ENCODE results near the gene CMTM7.
A peak's percentile ranks its signal among the peaks of the same experiment; 100 is the strongest.
"Not testable (repeated sequence)": the region's sequence is repeated elsewhere in the genome, so short reads cannot be mapped to it uniquely, and the experiment has no call there.

Gene CMTM7

GRCh38 chr3:32438596-32439344 lies 47.1 kb downstream of the CMTM7 start:
- DNase-seq = no peak

DNA sequence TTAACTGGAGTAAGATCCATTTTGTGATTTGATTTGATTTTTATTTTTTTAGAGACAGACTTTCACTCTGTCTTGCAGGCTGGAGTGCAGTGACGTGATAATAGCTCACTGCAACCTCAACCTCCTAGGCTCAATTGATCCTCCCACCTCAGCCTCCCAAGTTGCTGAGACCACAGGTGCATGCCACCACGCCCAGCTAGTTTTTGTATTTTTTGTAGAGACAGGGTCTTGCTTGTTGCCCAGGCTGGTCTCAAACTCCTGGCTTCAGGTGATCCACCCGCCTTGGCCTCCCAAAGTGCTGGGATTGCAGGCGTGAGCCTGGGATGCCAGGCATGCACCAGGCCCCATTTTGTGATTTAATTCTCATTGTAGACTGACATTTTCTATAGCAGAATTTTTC lies 47.8 kb downstream of the CMTM7 start:
- not testable (repeated sequence) for DNase-seq

DNA sequence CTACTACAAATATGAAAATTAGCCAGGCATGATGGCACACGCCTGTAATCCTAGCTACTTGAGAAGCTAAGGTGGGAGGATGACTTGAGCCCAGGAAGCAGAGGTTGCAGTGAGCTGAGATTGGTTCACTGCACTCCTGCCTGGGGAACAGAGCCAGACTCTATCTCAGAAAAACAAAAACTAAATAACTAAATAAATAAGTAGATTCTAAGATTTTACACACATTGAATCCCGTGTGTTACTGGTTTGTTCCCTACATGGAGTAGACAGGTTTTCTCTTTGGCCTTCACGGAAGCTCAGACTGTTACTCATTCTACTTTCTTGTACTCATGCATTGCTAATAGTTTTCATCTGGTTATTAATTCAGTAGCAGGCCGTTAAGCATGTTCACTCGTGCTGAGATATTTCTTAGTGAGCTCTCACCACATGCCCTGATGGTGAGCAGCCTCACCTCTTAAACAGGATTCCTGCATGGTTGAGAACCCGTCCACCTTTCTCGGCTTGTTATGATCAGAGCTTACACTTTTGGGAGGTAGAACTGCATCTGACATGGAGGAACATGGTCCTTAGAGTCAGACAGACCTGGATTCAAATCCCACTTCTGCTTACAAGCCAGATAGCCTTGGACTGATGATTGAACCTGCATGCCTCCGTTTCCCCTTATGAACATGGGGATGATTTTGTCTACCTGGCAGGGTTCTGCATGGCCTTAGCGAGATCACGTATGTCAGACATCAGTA lies 49.1 kb downstream of the CMTM7 start:
- DNase-seq = no peak

DNA sequence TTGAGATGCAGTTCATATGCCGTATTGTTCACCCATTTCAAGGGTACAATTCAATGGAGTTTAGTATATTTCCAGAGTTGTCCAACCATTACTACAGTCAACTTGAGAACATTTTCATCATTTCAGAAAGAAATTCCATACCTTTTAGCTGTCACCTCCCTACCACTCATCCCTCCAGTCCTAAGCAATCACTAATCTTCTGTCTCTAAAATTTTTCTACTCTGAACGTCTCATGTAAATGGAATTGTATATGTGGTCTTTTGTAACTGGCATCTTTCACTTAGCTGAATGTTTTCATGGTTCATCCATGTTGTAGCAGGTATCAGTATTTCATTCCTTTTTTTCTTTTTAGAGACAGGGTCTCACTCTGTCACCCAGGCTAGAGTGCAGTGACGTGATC lies 51.1 kb downstream of the CMTM7 start:
- no peak for DNase-seq

GRCh38 chr3:32443478-32443877 lies 51.8 kb downstream of the CMTM7 start:
- no peak for DNase-seq

GRCh38 chr3:32447865-32448400 lies 56.3 kb downstream of the CMTM7 start:
- DNase-seq = no peak

DNA sequence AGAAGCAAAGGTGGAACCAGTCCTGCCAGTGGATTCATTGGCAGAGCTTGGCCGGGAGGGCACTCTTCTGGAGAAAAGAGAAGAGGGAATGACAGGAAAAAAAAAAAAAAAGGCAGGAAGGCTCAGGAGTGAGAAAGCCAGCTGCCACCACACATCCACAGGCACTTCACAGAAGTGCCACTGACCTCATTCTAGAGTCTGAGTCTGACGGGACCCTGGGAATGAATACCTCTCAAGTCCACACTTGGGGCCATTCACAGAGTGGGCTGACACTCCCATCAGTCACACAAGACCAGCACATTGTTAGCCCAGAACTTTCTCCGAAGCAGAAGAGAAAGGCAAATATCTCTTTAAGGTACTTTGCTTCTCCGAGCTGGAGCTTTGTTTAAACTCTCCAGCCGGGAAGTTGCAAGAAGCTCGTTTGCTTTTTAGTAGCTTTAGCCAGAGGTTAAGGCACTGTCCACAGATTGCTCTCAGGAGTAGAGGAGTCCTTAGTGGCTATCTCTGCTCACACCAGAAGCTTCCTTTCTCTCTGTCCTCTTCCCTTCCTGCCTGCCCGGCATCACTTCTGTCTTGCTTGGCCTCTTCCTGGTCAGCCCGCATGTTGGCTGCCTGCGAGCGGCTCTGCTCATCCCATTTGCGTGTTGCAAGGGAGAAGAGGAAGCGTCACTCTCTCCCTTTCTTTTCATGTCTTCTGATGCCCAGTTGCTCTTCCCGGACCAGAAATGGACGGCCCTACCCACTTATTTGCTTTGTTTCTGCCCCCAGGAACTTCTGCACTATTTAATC lies 57.2 kb downstream of the CMTM7 start:
- no peak for DNase-seq

DNA sequence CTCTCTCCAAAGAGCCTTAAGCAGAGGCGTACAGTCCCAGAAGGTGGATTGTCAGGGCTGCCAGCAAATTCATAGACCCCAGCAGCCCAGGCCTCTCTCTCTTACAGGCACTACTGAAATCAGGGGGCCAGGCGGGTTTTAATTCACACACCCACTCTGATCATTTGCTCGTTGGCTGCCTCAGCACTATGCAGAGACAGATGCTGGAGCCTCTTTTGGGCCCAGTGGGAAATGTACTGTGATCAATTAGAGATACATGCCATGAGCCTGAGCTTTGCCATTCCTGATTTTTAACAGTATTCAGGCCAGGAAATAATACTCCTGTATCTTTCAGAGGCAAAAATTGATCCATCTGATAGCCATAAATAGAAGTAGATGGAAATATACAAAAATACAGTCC lies 58.0 kb downstream of the CMTM7 start:
- DNase-seq = no peak

DNA sequence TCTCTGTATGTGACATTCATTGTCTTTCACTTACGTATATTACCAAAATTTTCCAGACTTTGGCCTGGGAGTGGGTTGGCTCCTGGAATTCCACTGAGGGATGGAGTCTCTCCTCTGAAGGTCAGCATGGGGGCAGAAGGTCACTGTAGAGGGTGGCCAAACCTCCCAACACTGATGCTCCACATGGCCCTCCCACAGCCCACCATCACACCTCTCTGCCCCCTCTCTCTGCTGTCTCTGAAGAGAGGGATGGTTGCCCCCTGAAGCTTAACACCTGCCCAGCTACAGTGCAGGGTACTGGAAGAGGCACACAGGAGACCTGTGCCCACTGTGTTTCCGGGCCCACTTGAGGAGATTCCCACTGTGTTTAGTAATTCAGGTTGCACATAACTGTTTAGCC lies 58.8 kb downstream of the CMTM7 start:
- no peak for DNase-seq

DNA sequence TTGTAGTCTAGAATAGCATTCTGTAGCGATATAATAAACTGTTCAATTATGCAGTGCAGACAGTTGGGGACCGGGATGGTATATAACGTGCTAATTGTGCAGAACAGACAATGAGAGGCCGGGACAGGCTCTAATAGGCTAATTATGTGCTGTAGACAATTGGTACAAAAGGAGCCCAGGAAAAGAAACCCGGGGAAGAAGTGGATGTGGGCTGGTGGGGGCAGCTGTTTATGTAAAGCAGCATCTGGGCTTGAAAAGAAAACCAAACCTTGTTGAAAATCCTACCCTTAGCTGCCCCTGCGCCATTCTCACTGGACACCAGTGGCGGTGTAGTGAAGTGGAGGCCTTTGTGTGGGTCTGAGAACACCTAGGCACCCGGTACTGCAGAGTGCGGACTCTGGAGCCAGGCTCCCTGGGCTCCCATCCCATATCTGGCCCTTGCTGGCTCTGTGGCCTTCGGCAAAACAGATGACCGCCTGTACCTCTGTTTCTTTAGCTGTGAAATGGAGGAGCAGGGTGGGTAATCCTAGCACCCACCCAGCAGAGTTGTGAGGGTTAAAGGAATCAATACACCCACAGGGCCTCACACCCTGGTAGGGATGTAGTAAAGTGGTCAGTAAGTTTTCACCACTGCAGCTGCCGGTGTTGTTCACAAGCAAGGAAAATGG lies 59.5 kb downstream of the CMTM7 start:
- no peak for DNase-seq

DNA sequence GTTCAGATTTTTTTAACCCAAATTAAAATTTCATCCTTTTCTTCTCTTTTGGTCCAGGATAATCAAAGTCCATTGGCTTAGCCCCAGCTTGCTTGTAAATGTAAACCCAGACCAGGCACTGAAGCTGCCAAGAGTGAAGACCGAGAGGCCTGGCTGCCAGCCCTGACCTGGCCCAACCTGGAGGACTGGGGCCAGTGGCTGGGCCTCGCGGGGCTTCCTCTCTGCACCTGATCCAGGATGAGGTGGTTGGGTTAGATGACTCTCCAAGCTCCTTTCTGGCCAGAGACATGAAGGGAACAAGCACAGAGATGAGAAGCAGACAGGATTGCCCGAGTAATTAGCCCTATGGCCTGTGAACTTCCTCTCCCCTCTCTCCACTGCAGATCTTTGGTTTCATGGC lies 60.4 kb downstream of the CMTM7 start:
- no peak for DNase-seq

GRCh38 chr3:32453346-32453745 lies 61.7 kb downstream of the CMTM7 start:
- no peak for DNase-seq

- DNase-seq = no peak
Measured at GRCh38 chr3:32454111-32454510, 62.5 kb downstream of the CMTM7 start.

GRCh38 chr3:32454731-32455608 lies 63.3 kb downstream of the CMTM7 start:
- no peak for DNase-seq

DNA sequence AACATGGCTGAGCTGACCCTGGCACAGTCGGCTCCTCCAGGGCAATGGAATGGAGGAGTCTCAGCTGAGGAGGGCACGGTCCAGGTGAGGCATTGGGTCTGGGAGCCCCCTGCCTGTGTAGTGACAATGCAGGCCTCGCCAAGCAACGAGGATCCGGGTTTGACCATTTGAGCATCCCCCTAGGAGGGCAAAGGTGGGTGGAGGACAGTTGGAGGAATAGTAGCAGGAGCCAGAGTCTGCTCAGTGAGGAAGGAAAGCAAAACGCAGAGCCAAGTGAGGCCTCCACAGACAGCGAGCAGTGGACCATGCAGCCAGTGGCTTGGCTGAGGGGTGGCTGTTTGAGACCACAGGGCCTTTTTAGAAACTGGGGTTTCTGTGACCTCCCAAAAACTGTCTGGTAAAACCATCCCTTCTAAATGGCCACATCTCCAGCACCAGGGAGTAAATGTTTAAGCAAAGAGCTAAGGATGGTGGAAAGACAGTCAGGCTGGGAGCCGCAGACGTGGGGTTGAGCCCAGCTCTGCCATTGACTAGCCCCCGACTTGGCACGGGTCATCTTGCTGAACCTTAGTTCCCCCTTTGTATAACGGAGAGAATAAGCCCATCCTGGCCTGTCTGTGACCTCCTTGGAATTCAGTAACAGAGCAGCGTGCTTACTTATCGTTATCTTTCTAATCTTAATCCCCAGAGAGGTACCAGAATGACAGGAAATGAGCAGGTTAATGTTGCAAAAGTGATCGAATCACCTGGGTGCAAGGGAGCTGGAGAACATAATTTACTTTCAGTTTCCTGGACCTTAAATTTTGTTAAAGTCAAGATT lies 64.2 kb downstream of the CMTM7 start:
- DNase-seq = peak; percentile 61

GRCh38 chr3:32456429-32457130 lies 64.9 kb downstream of the CMTM7 start:
- DNase-seq = no peak

DNA sequence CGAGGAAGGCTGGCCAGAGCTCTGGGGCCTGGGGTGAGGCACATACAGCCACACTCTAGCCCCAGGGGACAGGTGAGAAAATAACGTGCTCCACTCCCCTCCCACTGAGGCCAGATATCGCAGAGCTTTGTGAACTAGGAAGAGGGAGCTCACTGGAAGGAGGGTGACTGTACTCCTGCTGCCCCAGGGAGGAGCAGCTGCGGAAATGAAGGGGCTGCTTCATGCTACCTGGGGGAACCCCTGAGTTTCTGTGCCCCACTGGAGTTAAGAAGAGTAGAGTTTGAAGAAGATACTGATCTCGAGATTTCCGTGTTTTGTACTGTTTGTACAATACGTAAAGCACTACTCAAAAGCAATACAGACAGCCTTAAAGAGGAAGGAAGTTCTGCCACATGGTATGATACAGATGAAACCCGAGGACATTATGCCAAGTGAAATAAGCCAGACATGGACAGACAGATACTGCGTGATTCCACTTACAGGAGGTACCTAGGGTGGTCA lies 66.4 kb downstream of the CMTM7 start:
- peak; percentile 89 for DNase-seq

- DNase-seq = no peak
Measured at GRCh38 chr3:32459450-32459849, 67.8 kb downstream of the CMTM7 start.

DNA sequence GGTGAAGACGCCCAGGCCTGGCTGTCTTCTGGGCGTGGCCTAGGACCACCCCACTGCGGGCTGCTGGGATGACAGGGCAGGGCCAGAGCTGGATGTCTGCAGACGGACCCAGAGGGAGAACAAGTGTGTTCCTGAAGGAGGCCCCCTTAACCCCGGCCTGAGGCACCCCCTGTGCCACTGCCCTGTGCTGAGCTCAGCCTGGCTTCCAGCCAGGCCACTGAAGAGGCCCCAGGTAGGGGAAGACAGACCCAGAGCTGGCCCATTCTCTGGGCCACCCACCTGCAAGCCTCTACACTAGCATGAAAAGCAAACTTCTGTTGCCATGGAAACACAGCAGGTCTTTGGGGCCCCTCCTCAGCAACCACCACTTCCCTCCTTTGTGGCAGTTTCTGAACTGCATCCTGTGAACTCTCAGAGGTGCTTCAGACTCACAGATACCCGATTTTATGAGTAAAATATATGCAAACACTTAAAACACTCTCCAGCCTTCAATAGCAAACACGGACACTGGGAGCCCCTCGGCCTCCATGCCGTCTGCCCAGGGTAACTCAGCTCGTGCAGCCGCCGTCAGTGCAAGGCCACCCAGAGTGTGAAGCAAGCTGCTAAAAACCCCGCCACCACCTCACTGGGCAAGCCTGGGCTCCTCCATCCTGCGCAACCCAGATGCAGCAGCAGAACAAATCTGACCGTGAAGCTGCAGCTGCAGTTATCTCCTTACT lies 68.5 kb downstream of the CMTM7 start:
- DNase-seq = peak; percentile 96

All from CD4-positive, alpha-beta T cell treated with Interleukin-17A for 1 hour (primary cell).